Measurements from ENCODE around the gene SLC26A1. TPM values are rescaled to one million over a fixed set of nuclear protein-coding genes. Genes with fewer than 3 reads are reported as not detected.

The SLC26A1 gene
- total and polyA plus RNA-seq, 2 of the 13 experiments (the other 11 are each of a cell fraction or from before 2014, with no cell fraction given): 5.4 to 22.9 TPM

DNA sequence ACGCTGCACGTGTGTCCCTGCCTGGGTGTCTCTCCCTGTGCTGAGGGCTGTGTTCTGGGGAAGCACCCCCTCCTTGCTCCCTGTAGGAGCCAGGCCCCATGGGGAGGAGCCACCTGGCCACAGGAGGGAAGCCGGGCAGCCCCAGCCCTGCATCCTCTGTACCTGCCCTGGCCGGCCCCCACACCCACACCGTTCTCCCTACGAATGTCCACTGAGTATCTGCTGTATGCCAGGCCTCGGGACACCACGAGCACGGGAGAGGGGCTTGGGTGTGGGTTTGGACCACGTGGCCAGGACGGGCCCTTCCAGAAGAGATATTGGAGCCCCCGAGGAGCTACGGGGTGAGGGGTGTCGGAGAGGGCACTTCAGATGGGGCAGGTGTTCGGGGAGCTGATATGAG lies 24.5 kb upstream of the SLC26A1 start:
- Histone ChIP-seq H3K27me3 (ENCODE audit: control insufficient read depth in 1 of 2, insufficient read depth in 2 of 2, low read length in 2 of 2) (no peaks in the 10 kb centered on the region; a peak in 1 of 5 replicates), H3K9me3 (ENCODE audit: low read length) (no peaks in the 10 kb centered on the region), H3K79me2 (ENCODE audit: insufficient read depth, low read length) (peaks cover 6% of the 10 kb centered on the region), H3K4me3 (replicated peaks in 1 of 3; ENCODE audit: insufficient read depth in 1 of 3, low read depth in 2 of 3, low read length in 3 of 3) (no peak overlapping the region), H3K4me1 (ENCODE audit: insufficient read depth, low read length) (peaks cover 31% of the 10 kb centered on the region), H3K9ac (ENCODE audit: insufficient read depth, low read depth, low read length) (no peak overlapping the region), H4K20me1 (ENCODE audit: insufficient read depth, low read length) (no peaks in the 10 kb centered on the region), H3K36me3 (replicated peaks in 1 of 2; ENCODE audit: control insufficient read depth in 1 of 2, insufficient read depth in 2 of 2, low read length in 2 of 2) (peaks cover 0 to 2% of the 10 kb centered on the region in 2 experiments; a peak in 3 of 5 replicates), H3K27ac (ENCODE audit: extremely low read length, insufficient read depth, low read length) (no peak overlapping the region), H3K4me2 (ENCODE audit: low read depth, low read length) (no peak overlapping the region), H2AFZ (ENCODE audit: low read length) (no peak overlapping the region)
- BruUV-seq (replicated peaks): no TSS peak
- 99% methylated on average over 12 of the region's 15 CpGs for WGBS (ENCODE audit: low lambda C conversion rate)
- TF ChIP-seq AGO2 (optimal IDR thresholded peaks at IDR 0.05; ENCODE audit: low read depth, low read length): peak; percentile 48
- TF ChIP-seq ZNF609 (CRISPR knock-in tag; IDR thresholded peaks at IDR 0.05; ENCODE audit: borderline replicate concordance): no peak
- no peak for TF ChIP-seq RNF2 (conservative IDR thresholded peaks at IDR 0.05; ENCODE audit: low read depth)
- TF ChIP-seq NR2F1 (CRISPR knock-in tag; IDR thresholded peaks at IDR 0.05): no peak
- TF ChIP-seq ZNF703 (CRISPR knock-in tag; IDR thresholded peaks at IDR 0.05; ENCODE audit: borderline replicate concordance): no peak
- ChIA-PET CTCF (ENCODE audit: low intra/inter-chr PET ratio, low total read pairs) (no interaction called here), POLR2A (no interaction called here)
- ATAC-seq (no peak), FAIRE-seq (no peak), DNase-seq (ENCODE audit: low spot score) (no peak)
- intact Hi-C loops (cut with micrococcal nuclease; ENCODE audit: unreplicated experiment): no loop called here
- in situ Hi-C loops (cut with HindIII; ENCODE audit: extremely low pct_ligation_motif_present, low pct_unique_long_range_greater_than_20kb): no loop called here

Data from HepG2 (cell line).